ENCODE results near the gene FRMPD4.

The FRMPD4 gene

GRCh38 chrX:12314651-12315050 lies 176.4 kb downstream of the FRMPD4 start:
- TF ChIP-seq CTCF (IDR thresholded peaks at IDR 0.05; ENCODE audit: borderline replicate concordance, control extremely low read depth, extremely low read depth, insufficient read depth, missing control alignments) = no peak
- no peak for DNase-seq (ENCODE audit: low spot score)
- in situ Hi-C loops (cut with MboI; ENCODE audit: low sequenced_read_pairs, unreplicated experiment) = no loop called here

DNA sequence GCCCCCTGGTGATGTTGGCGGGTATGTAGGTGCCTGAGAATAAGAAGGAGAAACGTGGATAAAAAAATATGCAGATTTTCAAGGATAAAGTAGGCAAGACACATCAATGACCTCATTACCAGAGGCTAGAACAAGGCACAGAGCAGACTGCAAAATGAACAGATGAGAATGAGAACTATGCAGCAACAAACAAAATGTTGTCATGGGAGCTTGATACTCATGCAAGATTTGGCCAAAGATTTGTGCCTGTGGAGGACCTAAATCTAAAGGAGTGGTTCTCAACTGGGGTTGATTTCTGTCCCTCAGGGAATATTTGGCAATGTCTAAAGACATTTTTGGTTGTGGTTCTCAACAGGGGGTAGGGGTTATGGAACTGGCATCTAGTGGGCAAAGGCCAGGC lies 177.3 kb downstream of the FRMPD4 start:
- no peak for DNase-seq (ENCODE audit: low spot score)
- TF ChIP-seq CTCF (IDR thresholded peaks at IDR 0.05; ENCODE audit: borderline replicate concordance, control extremely low read depth, extremely low read depth, insufficient read depth, missing control alignments) = no peak
- in situ Hi-C loops (cut with MboI; ENCODE audit: low sequenced_read_pairs, unreplicated experiment) = no loop called here

DNA sequence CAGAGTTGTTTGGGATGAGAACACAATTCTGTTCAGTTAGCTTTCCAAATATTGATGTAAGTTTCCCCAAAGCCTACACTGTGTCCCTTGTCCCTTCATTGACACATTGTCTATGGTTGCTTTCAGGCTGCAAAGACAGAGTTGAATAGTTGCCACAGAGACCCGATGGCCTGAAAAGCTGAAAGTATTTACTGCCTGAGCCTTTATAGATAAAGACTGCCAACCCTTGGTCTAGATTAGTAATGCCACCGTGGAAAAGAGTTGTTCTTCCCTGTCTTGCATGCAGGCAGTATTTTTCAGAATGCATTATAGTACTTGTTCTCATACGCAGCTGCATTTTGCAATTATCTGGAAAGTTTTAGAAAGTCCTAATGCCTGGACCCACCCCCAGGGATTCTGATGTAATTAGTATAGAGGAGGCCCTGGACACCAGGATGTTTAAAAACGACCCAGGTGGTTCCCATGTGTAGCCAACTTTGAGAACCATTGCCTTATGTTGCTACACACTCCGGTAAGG lies 180.8 kb downstream of the FRMPD4 start:
- no peak for DNase-seq (ENCODE audit: low spot score)
- in situ Hi-C loops (cut with MboI; ENCODE audit: low sequenced_read_pairs, unreplicated experiment) = no loop called here
- no peak for TF ChIP-seq CTCF (IDR thresholded peaks at IDR 0.05; ENCODE audit: borderline replicate concordance, control extremely low read depth, extremely low read depth, insufficient read depth, missing control alignments)

- TF ChIP-seq CTCF (IDR thresholded peaks at IDR 0.05; ENCODE audit: borderline replicate concordance, control extremely low read depth, extremely low read depth, insufficient read depth, missing control alignments) = no peak
- in situ Hi-C loops (cut with MboI; ENCODE audit: low sequenced_read_pairs, unreplicated experiment) = no loop called here
- DNase-seq (ENCODE audit: low spot score) = no peak
Observed at GRCh38 chrX:12319992-12320391, 181.7 kb downstream of the FRMPD4 start.

GRCh38 chrX:12322031-12322430 lies 183.8 kb downstream of the FRMPD4 start:
- DNase-seq (ENCODE audit: low spot score) = no peak
- in situ Hi-C loops (cut with MboI; ENCODE audit: low sequenced_read_pairs, unreplicated experiment) = no loop called here
- no peak for TF ChIP-seq CTCF (IDR thresholded peaks at IDR 0.05; ENCODE audit: borderline replicate concordance, control extremely low read depth, extremely low read depth, insufficient read depth, missing control alignments)

DNA sequence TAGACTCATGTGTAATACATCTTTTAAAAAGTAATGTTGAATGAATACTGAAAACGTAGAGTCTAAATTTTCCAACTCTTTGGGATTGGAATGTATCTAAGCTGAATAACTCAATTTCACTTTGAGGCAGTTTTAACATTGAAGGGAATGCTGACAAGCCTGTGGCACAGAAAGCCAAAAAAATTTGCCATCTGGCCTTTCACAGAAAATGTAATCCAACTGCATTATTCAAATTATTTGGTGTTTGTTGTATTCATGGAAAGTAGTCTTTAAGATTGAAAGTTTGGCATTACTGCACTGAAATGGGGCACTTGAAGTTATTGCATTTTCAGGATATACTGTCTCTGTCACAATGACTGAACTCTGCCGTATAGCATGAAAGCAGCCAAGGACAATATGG lies 186.9 kb downstream of the FRMPD4 start:
- in situ Hi-C loops (cut with MboI; ENCODE audit: low sequenced_read_pairs, unreplicated experiment) = no loop called here
- DNase-seq (ENCODE audit: low spot score) = no peak
- TF ChIP-seq CTCF (IDR thresholded peaks at IDR 0.05; ENCODE audit: borderline replicate concordance, control extremely low read depth, extremely low read depth, insufficient read depth, missing control alignments) = no peak

DNA sequence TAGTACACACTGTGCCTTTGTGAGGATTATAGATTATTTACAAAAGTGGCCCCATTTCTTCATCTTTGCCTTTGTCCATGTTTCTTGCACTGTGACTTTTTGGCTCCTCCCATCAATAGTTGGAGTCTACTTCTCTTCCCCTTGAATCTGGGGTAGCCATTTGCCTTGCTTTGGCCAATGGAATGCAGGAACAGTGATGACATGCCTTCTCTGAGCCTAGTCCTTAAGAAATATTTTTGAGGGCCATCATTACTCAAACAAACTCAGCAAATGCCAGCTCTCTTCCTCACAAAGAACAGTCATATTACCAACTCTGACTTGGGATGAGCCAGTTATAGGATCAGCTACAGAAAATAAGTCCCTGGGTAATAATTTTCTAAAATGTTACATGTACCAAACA lies 189.6 kb downstream of the FRMPD4 start:
- in situ Hi-C loops (cut with MboI; ENCODE audit: low sequenced_read_pairs, unreplicated experiment) = no loop called here
- no peak for TF ChIP-seq CTCF (IDR thresholded peaks at IDR 0.05; ENCODE audit: borderline replicate concordance, control extremely low read depth, extremely low read depth, insufficient read depth, missing control alignments)
- DNase-seq (ENCODE audit: low spot score) = no peak
